ENCODE results near the gene CEACAM16. TPM values are rescaled to one million over a fixed set of nuclear protein-coding genes. Genes with fewer than 3 reads are reported as not detected.

Gene CEACAM16
- total RNA-seq, 1 experiment from 2014 or later: not detected

- Histone ChIP-seq H3K4me1 (ENCODE audit: insufficient read depth, low read length) (0 out of 2 replicates have a peak, but pooled peaks cover 3% of the 10 kb centered on the region), H3K36me3 (ENCODE audit: low read depth, low read length) (peaks cover 57% of the 10 kb centered on the region), H2AFZ (ENCODE audit: low read length) (no peak overlapping the region), H3K9me2 (replicated peaks; ENCODE audit: low read length) (no peaks in the 10 kb centered on the region), H3K9ac (ENCODE audit: low read length) (no peak overlapping the region), H3K4me2 (ENCODE audit: low read length) (no peak overlapping the region), H3K27ac (ENCODE audit: low read length) (no peak overlapping the region), H3F3A (ENCODE audit: low read length, unreplicated experiment) (no peaks in the 10 kb centered on the region), H4K20me1 (ENCODE audit: low read length) (no peaks in the 10 kb centered on the region), H3K79me2 (ENCODE audit: low read length) (no peaks in the 10 kb centered on the region), H3K4me3 (ENCODE audit: low read length) (no peak overlapping the region), H3K27me3 (ENCODE audit: low read length) (no peaks in the 10 kb centered on the region), H3K9me3 (ENCODE audit: low read length) (no peaks in the 10 kb centered on the region)
- POLR2A ChIA-PET (ENCODE audit: unreplicated experiment): interaction anchor here (0.6 kb wide), 1 partner anchor 52 kb away, joined by 15 read pairs; no protein-coding TSS in a partner anchor
- TF ChIP-seq CTCF (conservative IDR thresholded peaks at IDR 0.05; ENCODE audit: low read depth, low read length) (no peak), EZH2phosphoT487 (IDR thresholded peaks at IDR 0.05; ENCODE audit: borderline replicate concordance, low read length) (no peak), EZH2 (IDR thresholded peaks at IDR 0.05; ENCODE audit: low read length, unreplicated experiment) (no peak)
- BruUV-seq (replicated peaks): no TSS peak
- peak; percentile 45 for DNase-seq
- CTCF ChIA-PET: interaction anchor here (0.6 kb wide), 1 partner anchor 83 kb away, joined by 12 read pairs; no protein-coding TSS in a partner anchor
- intact Hi-C loops (cut with micrococcal nuclease): no loop called here
- peak; percentile 63 for ATAC-seq
Measured at GRCh38 chr19:44660081-44660480, 38.9 kb upstream of the CEACAM16 start.

GRCh38 chr19:44661205-44661604, 37.7 kb upstream of the CEACAM16 start:
- no TSS peak for BruUV-seq (replicated peaks)

More at GRCh38 chr19:44661205-44661604, 37.7 kb upstream of the CEACAM16 start:
- H3K27me3 ChIP-seq (ENCODE audit: low read length): no peaks in the 10 kb centered on the region
- H3K4me2 ChIP-seq (ENCODE audit: low read length): no peak overlapping the region
- H3K36me3 ChIP-seq (ENCODE audit: low read depth, low read length): peaks cover 52% of the 10 kb centered on the region
- 0 out of 2 replicates have a peak, but pooled peaks cover 3% of the 10 kb centered on the region for H3K4me1 ChIP-seq (ENCODE audit: insufficient read depth, low read length)
- no peaks in the 10 kb centered on the region for H4K20me1 ChIP-seq (ENCODE audit: low read length)
- ChIA-PET POLR2A (ENCODE audit: unreplicated experiment) (interaction anchor here (0.7 kb wide), 1 partner anchor 73 kb away, joined by 6 read pairs; no protein-coding TSS in a partner anchor), CTCF (no interaction called here)
- H3K79me2 ChIP-seq (ENCODE audit: low read length): no peaks in the 10 kb centered on the region
- no peaks in the 10 kb centered on the region for H3K9me2 ChIP-seq (replicated peaks; ENCODE audit: low read length)
- DNase-seq (no peak), ATAC-seq (no peak)
- no peak overlapping the region for H3K27ac ChIP-seq (ENCODE audit: low read length)
- H3K9me3 ChIP-seq (ENCODE audit: low read length): no peaks in the 10 kb centered on the region
- H2AFZ ChIP-seq (ENCODE audit: low read length): no peak overlapping the region
- intact Hi-C loops (cut with micrococcal nuclease): no loop called here
- no peak overlapping the region for H3K4me3 ChIP-seq (ENCODE audit: low read length)
- H3K9ac ChIP-seq (ENCODE audit: low read length): no peak overlapping the region
- TF ChIP-seq CTCF (conservative IDR thresholded peaks at IDR 0.05; ENCODE audit: low read depth, low read length): no peak
- TF ChIP-seq EZH2 (IDR thresholded peaks at IDR 0.05; ENCODE audit: low read length, unreplicated experiment): no peak
- TF ChIP-seq EZH2phosphoT487 (IDR thresholded peaks at IDR 0.05; ENCODE audit: borderline replicate concordance, low read length): no peak
- H3F3A ChIP-seq (ENCODE audit: low read length, unreplicated experiment): no peaks in the 10 kb centered on the region

Measured in PC-3 (cell line).